Neutrophil (primary cell): ENCODE data around the gene ITPRID1.
"Not testable (repeated sequence)": the region's sequence is repeated elsewhere in the genome, so short reads cannot be mapped to it uniquely, and the experiment has no call there.

Source experiments
- H3K27ac ChIP-seq: fragments of 200-600 bp; sonication (generic); 2 replicates; pipeline ENCODE4 v1.5.1; 2016; ENCODE audit warnings: mild to moderate bottlenecking, moderate library complexity
- H3K27me3 ChIP-seq: fragments of 200-600 bp; sonication (generic); 2 replicates; pipeline ENCODE4 v1.6.0; 2016; ENCODE audit warnings: mild to moderate bottlenecking
- H3K36me3 ChIP-seq: fragments of 200-600 bp; sonication (generic); 2 replicates; pipeline ENCODE4 v1.5.1; 2017
- H3K4me1 ChIP-seq, 2 experiments: fragments of 200-600 bp in 1 of 2; sonication (generic) in 1 of 2; 1 replicate in 1 of 2; 2 replicates in 1 of 2; pipeline versions ENCODE4 v1.5.1 to v1.6.1; 2013 to 2016; ENCODE audit warnings: low read depth in 1 of 2, low read length in 1 of 2, mild to moderate bottlenecking in 1 of 2, moderate library complexity in 1 of 2; ENCODE audit not compliant: control insufficient read depth in 1 of 2, insufficient read depth in 1 of 2
- H3K4me3 ChIP-seq, 2 experiments: fragments of 200-600 bp in 1 of 2; sonication (generic) in 1 of 2; 1 replicate in 1 of 2; 2 replicates in 1 of 2; pipeline ENCODE4 v1.5.1; 2013 to 2016; ENCODE audit warnings: low read depth in 1 of 2, low read length in 1 of 2, mild to moderate bottlenecking in 1 of 2, moderate library complexity in 1 of 2
- H3K9me3 ChIP-seq: fragments of 200-600 bp; sonication (generic); 2 replicates; pipeline ENCODE4 v1.5.1; 2016
- CTCF ChIP-seq: fragments of 200-600 bp; sonication (generic); IDR thresholded peaks from 2 replicates; pipeline ENCODE4 v1.5.1; 2016; ENCODE audit warnings: antibody characterized with exemption

ITPRID1 gene

GRCh38 chr7:31529103-31529502 is 15.2 kb downstream of the ITPRID1 start:
- Histone ChIP-seq H3K27ac (no peak overlapping the region), H3K4me3 (no peak overlapping the region), H3K4me1 (no peaks in the 10 kb centered on the region), H3K9me3 (no peaks in the 10 kb centered on the region), H3K27me3 (no peaks in the 10 kb centered on the region), H3K36me3 (no peaks in the 10 kb centered on the region)
- TF ChIP-seq CTCF: no peak

DNA sequence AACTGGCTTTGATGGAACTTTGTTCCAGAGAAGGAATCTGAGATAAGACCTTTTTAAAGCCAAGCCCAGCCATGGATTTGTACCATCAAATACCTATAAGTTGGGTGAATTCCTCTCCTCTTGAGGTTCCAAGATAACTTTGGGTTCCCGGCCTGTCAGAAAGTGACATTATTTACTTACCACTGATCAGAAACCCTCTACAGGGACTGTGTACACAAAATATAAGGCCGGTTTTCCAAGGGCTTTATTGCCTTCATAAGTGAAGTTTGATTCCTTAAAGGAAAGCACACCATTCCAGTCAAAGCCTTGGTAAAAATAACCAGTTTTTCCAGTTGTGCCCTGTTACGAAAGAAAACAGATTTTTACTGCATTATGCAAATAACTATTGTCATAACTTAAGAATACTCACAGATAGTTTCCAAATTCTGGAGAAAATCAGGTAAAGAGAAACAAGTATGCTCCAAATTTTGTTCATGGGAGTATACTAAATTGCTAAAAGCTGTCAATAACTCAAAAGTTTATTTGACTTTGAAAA is 26.8 kb downstream of the ITPRID1 start:
- H3K4me3 ChIP-seq, H3K9me3 ChIP-seq, H3K4me1 ChIP-seq, H3K27ac ChIP-seq, H3K27me3 ChIP-seq, H3K36me3 ChIP-seq: not testable (repeated sequence)

DNA sequence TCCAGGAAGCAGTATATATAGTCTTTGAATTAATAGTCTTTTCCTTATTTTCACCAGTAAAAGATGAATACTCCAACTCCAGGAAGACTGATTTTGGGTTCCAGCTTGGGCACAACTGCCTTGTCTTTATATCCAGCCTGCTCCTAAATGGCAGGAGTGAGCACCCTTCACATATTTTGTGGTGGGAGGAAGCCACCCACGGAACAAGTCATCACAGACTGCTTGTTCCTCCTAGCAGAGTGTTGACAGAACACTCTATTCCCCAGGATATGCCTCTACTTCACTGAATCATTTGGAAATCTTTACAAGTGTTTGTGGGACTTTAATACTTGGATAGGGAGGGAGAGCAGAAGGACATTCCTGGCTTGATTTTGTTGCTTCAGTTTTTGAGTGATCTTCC is 31.7 kb downstream of the ITPRID1 start:
- Histone ChIP-seq H3K36me3 (no peaks in the 10 kb centered on the region), H3K4me3 (no peak overlapping the region), H3K27ac (no peak overlapping the region), H3K9me3 (no peaks in the 10 kb centered on the region), H3K27me3 (no peaks in the 10 kb centered on the region), H3K4me1 (no peaks in the 10 kb centered on the region)
- TF ChIP-seq CTCF: no peak

DNA sequence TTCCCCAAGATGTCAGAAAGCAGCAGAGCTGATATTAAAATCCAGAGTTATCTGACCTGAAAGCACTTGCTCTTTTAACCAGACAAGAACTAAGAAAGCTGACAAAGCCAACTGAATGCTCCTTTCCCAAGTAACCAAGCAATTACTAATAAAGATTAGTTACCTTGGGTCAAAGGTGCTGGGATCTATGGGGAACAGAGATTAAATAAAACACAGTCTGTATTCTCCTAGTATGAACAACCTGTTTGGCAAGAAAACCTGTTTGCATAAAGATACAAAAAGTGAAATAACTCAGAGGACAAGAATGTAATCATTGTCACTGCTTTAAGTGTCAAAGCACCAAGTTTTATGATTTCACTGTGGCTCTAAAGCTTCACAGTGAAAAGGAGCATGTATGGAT is 35.7 kb downstream of the ITPRID1 start:
- H3K27ac ChIP-seq: no peak overlapping the region
- H3K4me3 ChIP-seq: no peak overlapping the region
- no peaks in the 10 kb centered on the region for H3K27me3 ChIP-seq
- no peaks in the 10 kb centered on the region for H3K9me3 ChIP-seq
- no peaks in the 10 kb centered on the region for H3K4me1 ChIP-seq
- H3K36me3 ChIP-seq: no peaks in the 10 kb centered on the region
- TF ChIP-seq CTCF: no peak

GRCh38 chr7:31550432-31550831 is 36.5 kb downstream of the ITPRID1 start:
- H3K36me3 ChIP-seq: no peaks in the 10 kb centered on the region

GRCh38 chr7:31553661-31554081 is 39.8 kb downstream of the ITPRID1 start:
- no peaks in the 10 kb centered on the region for H3K4me1 ChIP-seq
- TF ChIP-seq CTCF: no peak
- H3K27ac ChIP-seq: no peak overlapping the region
- no peaks in the 10 kb centered on the region for H3K36me3 ChIP-seq
- H3K9me3 ChIP-seq: no peaks in the 10 kb centered on the region
- no peak overlapping the region for H3K4me3 ChIP-seq
- H3K27me3 ChIP-seq: no peaks in the 10 kb centered on the region

More at GRCh38 chr7:31550432-31550831, 36.5 kb downstream of the ITPRID1 start:
- no peaks in the 10 kb centered on the region for H3K27me3 ChIP-seq
- H3K27ac ChIP-seq: no peak overlapping the region
- no peak overlapping the region for H3K4me3 ChIP-seq
- H3K9me3 ChIP-seq: no peaks in the 10 kb centered on the region
- TF ChIP-seq CTCF: no peak
- H3K4me1 ChIP-seq: no peaks in the 10 kb centered on the region
